Muscle layer of colon (tissue), 2 donors: ENCODE measurements around the gene RHAG.
"Not testable (repeated sequence)": the region's sequence is repeated elsewhere in the genome, so short reads cannot be mapped to it uniquely, and the experiment has no call there.

Source experiments
- H3K27ac ChIP-seq: one replicate; pipeline ENCODE4 v1.7.0; 2013; ENCODE audit warnings: low read depth, mild to moderate bottlenecking, low read length, moderate library complexity
- H3K27me3 ChIP-seq, 2 donors: one replicate each; pipeline ENCODE4 v1.7.0; 2013; ENCODE audit warnings: low read length in 2 of 2, mild to moderate bottlenecking in 2 of 2; ENCODE audit not compliant: insufficient read depth in 2 of 2, control insufficient read depth in 1 of 2
- H3K36me3 ChIP-seq: one replicate; pipeline ENCODE4 v1.7.0; 2013; ENCODE audit warnings: mild to moderate bottlenecking, low read length; ENCODE audit not compliant: insufficient read depth
- H3K4me1 ChIP-seq: one replicate; pipeline ENCODE4 v1.7.0; 2013; ENCODE audit warnings: mild to moderate bottlenecking, low read length; ENCODE audit not compliant: insufficient read depth
- H3K4me3 ChIP-seq, 2 donors: one replicate each; pipeline ENCODE4 v1.7.0; 2013; ENCODE audit warnings: low read length in 2 of 2, low read depth in 1 of 2, mild to moderate bottlenecking in 1 of 2, moderate library complexity in 1 of 2
- H3K9ac ChIP-seq: one replicate; pipeline ENCODE4 v1.7.0; 2013; ENCODE audit warnings: low read length
- H3K9me3 ChIP-seq: one replicate; pipeline ENCODE4 v1.7.0; 2013; ENCODE audit warnings: mild to moderate bottlenecking, low read length
- donor health status: abdominal sarcoma.
- donor health status: Adenocarcinoma of cecum.

The RHAG gene

GRCh38 chr6:49606721-49607390, 29.8 kb downstream of the RHAG start:
- H3K9ac ChIP-seq, result no peak overlapping the region
- H3K27ac ChIP-seq, result no peak overlapping the region
- no peaks in the 10 kb centered on the region for H3K36me3 ChIP-seq
- H3K4me3 ChIP-seq, result no peak overlapping the region
- H3K9me3 ChIP-seq, result no peaks in the 10 kb centered on the region
- H3K4me1 ChIP-seq, result no peaks in the 10 kb centered on the region
- H3K27me3 ChIP-seq, result no peaks in the 10 kb centered on the region

GRCh38 chr6:49604080-49604479, 32.6 kb downstream of the RHAG start:
- not testable (repeated sequence) for H3K4me1 ChIP-seq, H3K9me3 ChIP-seq, H3K27me3 ChIP-seq, H3K9ac ChIP-seq, H3K27ac ChIP-seq, H3K36me3 ChIP-seq, H3K4me3 ChIP-seq

- not testable (repeated sequence) for H3K4me3 ChIP-seq, H3K36me3 ChIP-seq, H3K4me1 ChIP-seq, H3K27ac ChIP-seq, H3K27me3 ChIP-seq, H3K9ac ChIP-seq, H3K9me3 ChIP-seq
These were observed 49.4 kb downstream of the RHAG start for GRCh38 chr6:49587262-49587661.

GRCh38 chr6:49582529-49582928, 54.1 kb downstream of the RHAG start:
- no peaks in the 10 kb centered on the region for H3K4me1 ChIP-seq
- H3K27ac ChIP-seq, result no peak overlapping the region
- H3K9me3 ChIP-seq, result no peaks in the 10 kb centered on the region
- no peaks in the 10 kb centered on the region for H3K36me3 ChIP-seq
- no peak overlapping the region for H3K4me3 ChIP-seq
- no peak overlapping the region for H3K9ac ChIP-seq
- no peaks in the 10 kb centered on the region for H3K27me3 ChIP-seq

- H3K9ac ChIP-seq, result no peak overlapping the region
- H3K27me3 ChIP-seq, result no peaks in the 10 kb centered on the region
- no peak overlapping the region for H3K27ac ChIP-seq
- no peaks in the 10 kb centered on the region for H3K4me1 ChIP-seq
- H3K36me3 ChIP-seq, result no peaks in the 10 kb centered on the region
- no peaks in the 10 kb centered on the region for H3K9me3 ChIP-seq
- no peak overlapping the region for H3K4me3 ChIP-seq
These were observed 57.0 kb downstream of the RHAG start for GRCh38 chr6:49579649-49580048.

- H3K36me3 ChIP-seq, result no peaks in the 10 kb centered on the region
- no peak overlapping the region for H3K27ac ChIP-seq
- no peaks in the 10 kb centered on the region for H3K4me1 ChIP-seq
- no peak overlapping the region for H3K9ac ChIP-seq
- H3K27me3 ChIP-seq, result no peaks in the 10 kb centered on the region
- H3K9me3 ChIP-seq, result no peaks in the 10 kb centered on the region
- no peak overlapping the region for H3K4me3 ChIP-seq
These were observed 60.0 kb downstream of the RHAG start for GRCh38 chr6:49576618-49577017.

GRCh38 chr6:49570474-49571079, 66.1 kb downstream of the RHAG start:
- Histone ChIP-seq H3K4me1 (no peaks in the 10 kb centered on the region), H3K9me3 (no peaks in the 10 kb centered on the region), H3K36me3 (no peaks in the 10 kb centered on the region), H3K27ac (no peak overlapping the region), H3K27me3 (no peaks in the 10 kb centered on the region), H3K9ac (no peak overlapping the region), H3K4me3 (no peak overlapping the region)

- Histone ChIP-seq H3K27ac (no peak overlapping the region), H3K27me3 (peaks cover 0 to 5% of the 10 kb centered on the region in 2 donors), H3K9me3 (no peaks in the 10 kb centered on the region), H3K4me3 (no peak overlapping the region), H3K36me3 (no peaks in the 10 kb centered on the region), H3K4me1 (no peaks in the 10 kb centered on the region), H3K9ac (no peak overlapping the region)
These were observed 70.8 kb downstream of the RHAG start for GRCh38 chr6:49565855-49566254.

GRCh38 chr6:49565261-49565660, 71.4 kb downstream of the RHAG start:
- H3K27me3 ChIP-seq, result peaks cover 0 to 5% of the 10 kb centered on the region in 2 donors
- H3K9me3 ChIP-seq, result no peaks in the 10 kb centered on the region
- H3K9ac ChIP-seq, result no peak overlapping the region
- H3K27ac ChIP-seq, result no peak overlapping the region
- no peak overlapping the region for H3K4me3 ChIP-seq
- H3K4me1 ChIP-seq, result no peaks in the 10 kb centered on the region
- H3K36me3 ChIP-seq, result no peaks in the 10 kb centered on the region

GRCh38 chr6:49564552-49564951, 72.1 kb downstream of the RHAG start:
- no peak overlapping the region for H3K9ac ChIP-seq
- H3K36me3 ChIP-seq, result no peaks in the 10 kb centered on the region
- no peaks in the 10 kb centered on the region for H3K9me3 ChIP-seq
- H3K4me3 ChIP-seq, result no peak overlapping the region
- H3K4me1 ChIP-seq, result no peaks in the 10 kb centered on the region
- peaks cover 0 to 5% of the 10 kb centered on the region in 2 donors for H3K27me3 ChIP-seq
- H3K27ac ChIP-seq, result no peak overlapping the region

GRCh38 chr6:49563006-49563886, 73.4 kb downstream of the RHAG start:
- Histone ChIP-seq H3K27ac (no peak overlapping the region), H3K36me3 (no peaks in the 10 kb centered on the region), H3K9ac (no peak overlapping the region), H3K4me3 (no peak overlapping the region), H3K27me3 (peaks cover 0 to 5% of the 10 kb centered on the region in 2 donors), H3K4me1 (no peaks in the 10 kb centered on the region), H3K9me3 (no peaks in the 10 kb centered on the region)
